Kidney capillary endothelial cell (primary cell): ENCODE results near the gene CFAP210.
A peak's percentile ranks its signal among the peaks of the same experiment; 100 is the strongest.
"Not testable (repeated sequence)": the region's sequence is repeated elsewhere in the genome, so short reads cannot be mapped to it uniquely, and the experiment has no call there.

Experiments
- DNase-seq: peaks from one replicate; pipeline ENCODE4 v3.0.0-alpha.2; 2018; ENCODE audit warnings: low spot score

Gene CFAP210

DNA sequence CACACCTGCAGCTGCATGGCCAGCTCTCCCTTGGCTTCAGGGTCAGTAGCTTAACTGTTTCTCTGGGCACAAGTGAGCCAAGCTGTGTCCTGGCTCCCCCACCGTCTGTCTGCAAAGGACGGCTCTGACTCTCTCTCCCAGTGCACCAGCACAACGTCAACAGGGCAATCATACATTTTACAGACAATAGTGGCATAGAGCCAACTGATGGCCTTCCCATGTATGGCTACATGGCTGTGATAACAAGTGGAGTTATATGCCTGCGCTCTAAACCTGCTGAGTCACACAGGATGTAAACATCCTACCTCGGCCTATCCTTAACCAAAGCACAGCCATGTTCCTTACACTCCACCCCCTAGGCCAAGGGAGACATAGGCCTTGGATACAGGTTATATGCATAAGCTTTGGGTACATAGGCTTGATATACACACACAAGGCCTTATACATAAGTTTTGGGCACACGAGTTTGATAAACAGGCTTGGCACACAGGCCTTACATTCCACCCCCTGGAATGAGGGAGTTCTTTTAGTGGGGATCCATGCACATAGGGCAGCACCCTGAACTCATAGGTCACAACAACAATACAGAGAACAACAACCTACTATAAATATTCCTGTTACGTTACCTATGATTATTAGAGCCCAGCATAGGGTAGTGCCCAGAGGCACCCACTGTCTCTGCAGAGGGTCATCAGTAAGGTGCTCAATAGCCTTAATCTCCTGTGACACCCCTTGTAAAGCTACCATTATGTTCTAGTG is 17.7 kb upstream of the CFAP210 start:
- peak; percentile 60 for DNase-seq

DNA sequence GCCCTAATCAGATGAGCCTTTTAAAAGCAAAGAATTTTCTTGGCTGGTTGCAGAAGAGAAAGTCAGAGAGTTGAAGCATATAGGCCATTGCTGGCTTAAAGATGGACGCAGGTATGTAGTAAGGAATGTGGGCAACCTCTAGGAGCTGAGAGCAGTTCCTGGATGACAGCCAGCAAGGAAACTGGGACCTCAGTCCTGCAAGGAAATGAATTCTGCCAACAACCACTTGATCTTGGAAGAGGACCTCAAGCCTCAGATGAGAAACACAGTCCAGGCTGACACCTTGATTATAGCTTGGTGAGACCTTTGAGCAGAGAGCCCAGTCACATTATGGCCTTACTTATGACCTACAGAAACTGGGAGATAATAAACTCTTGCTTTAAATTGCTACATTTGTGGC is 15.8 kb upstream of the CFAP210 start:
- no peak for DNase-seq

DNA sequence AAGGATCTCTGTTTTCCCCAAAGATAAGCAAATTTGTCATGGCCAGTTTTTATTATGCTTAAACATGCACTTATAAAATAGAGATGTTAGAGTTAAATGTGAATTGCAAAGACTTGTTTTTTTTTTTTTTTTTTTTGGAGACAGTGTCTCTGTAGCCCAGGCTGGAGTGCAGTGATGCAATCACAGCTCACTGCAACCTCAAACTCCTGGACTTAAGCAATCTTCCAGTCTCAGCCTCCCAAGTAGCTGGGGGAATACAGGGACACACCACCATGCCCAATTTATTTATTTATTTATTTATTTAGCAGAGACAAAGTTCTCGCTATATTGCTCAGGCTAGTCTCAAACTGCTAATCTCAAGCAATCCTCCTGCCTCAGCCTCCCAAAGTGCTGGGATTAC is 15.1 kb upstream of the CFAP210 start:
- DNase-seq: no peak

DNA sequence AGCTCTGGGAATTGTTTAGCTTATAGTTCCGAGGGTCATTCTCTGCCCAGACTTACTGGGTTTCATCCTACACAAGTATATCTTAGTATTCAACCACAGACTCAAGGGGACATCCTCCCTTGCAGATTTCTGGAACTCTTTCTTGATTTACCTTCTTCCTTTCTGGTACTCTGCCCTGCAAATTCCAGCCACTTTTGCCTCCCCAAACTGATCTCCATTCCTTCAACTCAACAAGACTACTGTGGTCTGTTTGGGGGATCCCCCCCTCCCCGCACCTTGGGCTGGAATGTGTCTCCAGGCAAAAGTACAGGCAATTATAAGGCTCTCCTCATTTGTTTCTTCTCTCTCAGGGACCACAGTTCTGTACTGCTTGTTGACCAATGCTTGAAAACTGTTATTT is 13.4 kb upstream of the CFAP210 start:
- no peak for DNase-seq

DNA sequence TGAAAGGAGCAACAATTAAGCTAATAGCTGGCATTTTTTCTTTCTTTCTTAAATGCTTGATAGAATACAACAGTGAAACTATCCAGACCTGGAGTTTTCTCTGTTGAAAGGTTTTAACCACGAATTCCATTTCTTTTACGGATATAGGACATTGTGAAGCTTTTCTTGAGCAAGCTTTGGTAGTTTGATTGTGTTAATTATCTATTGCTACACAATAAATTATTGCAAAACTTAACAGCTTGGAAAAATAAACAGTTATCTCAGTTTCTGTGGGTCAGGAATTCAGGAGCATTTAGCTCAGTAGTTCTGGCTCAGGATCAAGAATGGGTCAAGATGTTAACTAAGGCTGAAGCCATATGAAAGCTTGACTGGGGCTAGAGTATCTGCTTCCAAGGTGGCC is 11.7 kb upstream of the CFAP210 start:
- DNase-seq: no peak

DNA sequence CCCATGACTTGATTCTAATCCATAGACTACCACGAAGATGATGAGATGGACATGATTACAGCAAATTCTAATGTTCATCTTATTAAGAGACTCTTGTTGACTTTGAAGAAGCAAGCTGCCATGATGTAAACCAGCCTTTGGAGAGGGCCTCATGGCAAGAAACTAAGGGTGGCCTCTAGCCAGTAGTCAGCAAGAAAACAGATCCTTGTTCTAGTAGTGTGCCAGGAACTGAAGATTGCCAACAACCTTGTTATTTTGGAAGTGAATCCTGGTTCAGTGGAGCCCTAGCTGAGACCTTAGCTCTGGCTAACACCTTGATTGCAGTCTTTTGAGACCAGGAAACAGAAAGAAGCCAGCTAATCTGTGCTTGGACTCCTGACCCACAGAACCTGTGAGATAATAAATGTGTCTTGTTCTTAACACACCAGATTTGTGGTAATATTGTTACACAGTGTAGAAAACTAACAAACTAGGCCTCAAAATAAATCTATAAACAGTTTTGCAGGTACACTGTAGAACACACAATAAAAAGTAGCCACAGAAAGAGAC is 10.0 kb upstream of the CFAP210 start:
- DNase-seq: no peak

DNA sequence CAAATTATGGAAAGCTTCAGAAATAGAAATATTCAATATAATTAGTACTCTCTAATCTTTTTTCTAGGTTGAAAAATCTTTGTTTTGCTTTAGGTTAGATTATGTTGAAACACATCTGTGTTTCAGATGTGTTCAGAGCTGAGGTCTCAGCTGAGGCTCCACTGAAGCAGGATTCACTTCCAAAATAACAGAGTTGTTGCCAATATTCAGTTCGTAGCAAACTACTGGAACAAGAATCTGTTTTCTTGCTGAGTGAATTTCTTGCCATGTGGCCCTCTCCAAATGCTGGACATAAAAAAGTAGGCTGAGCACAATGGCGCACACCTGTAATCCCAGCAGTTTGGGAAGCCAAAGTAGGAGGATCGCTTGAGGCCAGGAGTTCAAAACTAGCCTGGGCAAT is 8.8 kb upstream of the CFAP210 start:
- no peak for DNase-seq

DNA sequence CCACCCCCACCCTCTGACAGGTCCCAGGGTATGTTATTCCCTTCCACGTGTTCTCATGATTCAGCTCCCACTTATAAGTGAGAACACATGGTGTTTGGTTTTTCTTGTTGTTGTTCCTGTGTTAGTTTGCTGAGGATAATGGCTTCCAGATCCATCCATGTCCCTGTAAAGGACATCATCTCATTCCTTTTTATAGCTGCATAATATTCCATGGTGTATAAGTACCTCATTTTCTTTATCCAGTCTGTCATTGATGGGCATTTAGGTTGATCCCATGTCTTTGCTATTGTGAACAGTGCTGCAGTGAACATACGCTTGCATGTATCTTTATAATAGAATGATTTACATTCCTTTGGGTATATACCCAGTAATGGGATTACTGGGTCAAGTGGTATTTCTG is 5.0 kb upstream of the CFAP210 start:
- not testable (repeated sequence) for DNase-seq

DNA sequence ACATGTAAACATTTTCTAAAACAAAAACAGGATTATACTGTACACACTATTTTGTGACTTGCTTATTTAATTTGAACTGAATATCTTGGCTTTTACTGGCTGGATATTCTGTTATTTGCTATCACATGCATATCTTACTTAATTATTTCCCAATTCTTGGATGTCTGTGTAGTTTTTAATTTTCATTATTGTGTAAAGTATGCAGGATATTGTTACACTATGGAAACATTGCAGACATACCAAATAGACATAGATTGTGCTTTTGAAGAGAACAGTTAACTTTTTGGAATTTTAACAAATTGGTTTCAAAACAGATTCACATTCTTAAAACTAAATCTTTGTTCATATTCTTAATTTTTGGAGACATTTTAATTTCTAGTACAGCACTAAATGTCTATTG is 2.2 kb upstream of the CFAP210 start:
- DNase-seq: no peak

DNA sequence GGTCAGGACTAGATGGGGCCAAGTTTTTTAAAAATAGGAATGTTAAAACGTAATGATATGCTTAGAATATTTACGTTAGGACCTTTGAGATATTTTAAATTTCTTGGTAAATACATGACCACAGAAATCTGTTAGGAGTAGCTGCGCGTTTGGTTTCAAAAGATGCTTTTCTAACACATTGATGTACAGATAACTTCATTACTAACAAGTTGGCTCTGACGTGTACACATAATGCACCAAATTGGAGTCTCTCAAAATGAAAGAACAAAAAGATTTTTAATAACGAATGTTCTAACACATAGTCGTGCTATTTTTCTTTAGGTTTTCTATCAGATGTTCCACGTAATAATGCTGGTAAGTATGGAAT is 672 bp upstream of the CFAP210 start:
- DNase-seq: no peak

DNA sequence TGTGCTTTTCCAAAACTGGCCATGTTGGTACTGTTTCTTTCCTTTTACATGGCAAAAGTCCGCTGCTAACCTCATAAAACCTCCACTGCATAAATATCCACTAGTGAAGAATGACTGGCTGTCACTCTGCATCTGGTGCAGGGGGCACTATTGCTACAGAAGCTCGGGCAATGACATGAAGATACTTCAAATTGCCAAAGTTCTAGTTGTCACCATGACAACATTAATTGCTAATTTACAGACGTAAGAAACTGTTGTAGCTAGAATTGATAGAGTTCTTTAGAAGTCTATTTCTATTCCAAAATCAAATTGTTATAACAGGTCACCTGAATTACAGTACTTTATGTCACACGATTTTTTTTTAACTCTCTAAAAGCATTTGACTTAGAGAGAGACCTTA is 845 bp downstream of the CFAP210 start:
- DNase-seq: no peak

DNA sequence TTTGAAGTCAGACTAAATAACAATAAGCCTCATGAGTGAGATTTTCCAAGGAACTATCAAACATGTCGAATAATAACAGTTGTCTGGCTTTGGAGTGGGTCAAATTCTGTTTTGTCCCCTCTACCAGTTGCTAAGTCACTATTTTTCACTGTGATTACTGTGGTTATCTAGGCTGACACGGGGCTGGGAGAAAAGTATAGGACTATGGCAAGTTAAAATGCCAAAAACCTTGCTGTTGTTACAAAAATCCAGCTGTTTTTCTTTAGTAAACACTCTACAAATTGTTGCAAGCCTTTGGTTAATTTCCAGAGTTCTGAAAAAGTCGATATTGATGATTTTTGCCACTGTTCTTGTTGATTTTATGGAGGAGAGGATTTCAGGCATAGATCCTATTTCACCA is 1.5 kb downstream of the CFAP210 start:
- DNase-seq: no peak

DNA sequence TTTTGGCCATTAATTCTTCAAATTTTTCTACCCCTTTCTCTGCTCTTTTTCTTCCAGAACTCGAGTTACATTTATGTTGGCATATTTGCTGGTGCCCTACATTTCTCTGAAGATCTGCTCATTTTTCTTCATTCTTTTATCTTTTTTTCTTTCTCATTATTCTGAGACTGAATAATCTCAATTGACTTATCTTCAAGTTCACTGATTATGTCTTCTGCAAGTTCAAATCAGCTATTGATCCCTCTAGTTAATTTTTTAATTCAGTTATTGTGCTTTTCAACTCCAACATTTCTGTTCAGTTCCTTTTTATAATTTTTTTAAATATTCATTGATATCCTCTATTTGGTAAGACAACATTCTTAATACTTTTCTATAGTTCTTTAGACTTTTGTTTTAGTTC is 3.2 kb downstream of the CFAP210 start:
- DNase-seq: no peak

DNA sequence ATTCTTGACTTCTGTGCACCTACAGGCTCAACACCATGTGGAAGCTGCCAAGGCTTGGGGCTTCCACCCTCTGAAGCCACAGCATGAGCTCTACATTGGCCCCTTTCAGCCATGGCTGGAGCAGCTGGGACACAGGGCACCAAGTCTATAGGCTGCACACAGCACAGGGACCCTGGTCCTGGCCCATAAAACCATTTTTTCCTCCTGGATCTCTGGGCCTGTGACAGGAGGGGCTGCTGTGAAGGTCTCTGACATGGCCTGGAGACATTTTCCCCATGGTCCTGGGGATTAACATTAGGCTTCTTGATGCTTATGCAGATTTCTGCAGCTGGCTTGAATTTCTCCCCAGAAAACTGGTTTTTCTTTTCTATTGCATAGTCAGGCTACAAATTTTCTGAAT is 6.3 kb downstream of the CFAP210 start:
- not testable (repeated sequence) for DNase-seq

DNA sequence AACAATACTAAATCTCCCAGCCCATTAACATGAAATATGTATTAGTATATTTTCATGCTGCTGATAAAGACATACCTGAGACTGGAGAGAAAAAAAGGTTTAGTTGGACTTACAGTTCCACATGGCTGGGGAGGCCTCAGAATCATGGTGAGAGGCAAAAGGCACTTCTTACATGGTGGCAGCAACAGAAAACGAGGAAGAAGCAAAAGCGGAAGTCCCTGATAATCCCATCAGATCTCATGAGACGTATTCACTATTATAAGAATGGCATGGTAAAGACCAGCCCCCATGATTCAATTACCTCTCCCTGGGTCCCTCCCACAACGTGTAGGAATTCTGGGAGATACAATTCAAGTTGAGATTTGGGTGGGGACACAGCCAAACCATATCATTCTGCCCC is 7.4 kb downstream of the CFAP210 start:
- DNase-seq: not testable (repeated sequence)

DNA sequence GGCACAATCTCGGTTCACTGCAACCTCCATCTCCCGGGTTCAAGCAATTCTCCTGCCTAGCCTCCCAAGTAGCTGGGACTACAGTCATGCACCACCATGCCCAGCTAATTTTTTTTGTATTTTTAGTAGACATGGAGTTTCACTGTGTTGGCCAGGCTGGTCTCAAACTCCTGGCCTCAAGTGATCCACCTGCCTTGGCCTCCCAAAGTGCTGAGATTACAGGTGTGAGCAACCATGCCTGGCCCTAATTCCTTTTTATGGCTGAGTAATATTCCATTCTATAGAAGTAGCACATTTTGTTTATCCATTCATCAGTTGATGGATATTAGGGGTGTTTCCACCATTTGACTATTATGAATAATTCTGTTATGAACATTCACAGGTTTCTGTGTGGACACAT is 9.5 kb downstream of the CFAP210 start:
- not testable (repeated sequence) for DNase-seq

DNA sequence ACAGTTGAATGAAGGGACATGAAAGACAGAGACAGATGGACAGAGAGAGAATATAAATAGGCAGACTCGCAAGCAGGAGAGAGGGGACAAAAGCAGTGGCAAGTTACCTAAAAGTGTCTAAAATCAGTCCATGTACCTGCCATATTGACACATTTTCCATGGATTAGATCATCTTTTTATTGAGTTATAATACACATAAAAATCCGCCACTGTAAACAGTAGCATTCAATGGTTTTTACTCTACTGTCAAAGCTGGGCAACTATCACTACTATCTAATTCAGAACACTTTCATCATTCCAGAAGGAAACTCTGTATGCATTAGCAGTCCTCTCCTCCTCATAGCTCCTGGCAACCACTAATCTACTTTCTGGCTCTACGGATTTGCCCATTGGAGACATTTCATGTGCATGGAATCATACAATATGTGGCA is 10.1 kb downstream of the CFAP210 start:
- no peak for DNase-seq

DNA sequence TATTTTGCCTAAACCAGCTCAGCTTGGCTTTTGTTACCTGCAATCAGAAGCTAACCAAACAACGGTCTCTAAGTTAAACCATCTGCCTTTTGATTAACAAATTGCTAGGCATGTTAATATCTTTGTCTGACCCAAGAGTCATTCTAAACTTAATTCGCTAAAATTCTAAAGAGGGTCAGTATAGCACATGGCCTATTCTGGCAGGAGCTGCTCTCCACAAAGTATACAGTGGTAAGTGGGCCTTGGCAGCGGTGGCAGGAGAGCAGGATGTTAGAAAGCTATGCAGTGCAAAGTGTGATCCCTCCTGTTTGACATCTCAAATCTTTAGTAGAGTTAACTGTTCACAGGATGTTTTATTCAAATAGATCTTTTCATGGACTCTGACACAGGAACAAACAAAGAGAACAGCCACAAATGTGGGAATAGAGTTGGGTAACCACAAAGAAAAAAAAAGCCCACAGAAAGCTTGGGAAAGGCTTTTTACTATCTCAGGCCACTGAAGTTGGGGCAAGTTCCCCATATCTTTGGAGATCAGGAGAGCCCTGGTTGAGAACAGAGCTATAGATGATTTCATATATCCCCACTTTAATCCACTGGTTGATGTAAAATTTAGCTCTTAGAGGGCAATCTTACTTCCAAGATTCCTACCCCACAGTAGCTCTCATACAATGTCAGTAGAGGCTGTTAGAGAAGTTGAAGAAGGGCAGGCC is 10.6 kb downstream of the CFAP210 start:
- no peak for DNase-seq

DNA sequence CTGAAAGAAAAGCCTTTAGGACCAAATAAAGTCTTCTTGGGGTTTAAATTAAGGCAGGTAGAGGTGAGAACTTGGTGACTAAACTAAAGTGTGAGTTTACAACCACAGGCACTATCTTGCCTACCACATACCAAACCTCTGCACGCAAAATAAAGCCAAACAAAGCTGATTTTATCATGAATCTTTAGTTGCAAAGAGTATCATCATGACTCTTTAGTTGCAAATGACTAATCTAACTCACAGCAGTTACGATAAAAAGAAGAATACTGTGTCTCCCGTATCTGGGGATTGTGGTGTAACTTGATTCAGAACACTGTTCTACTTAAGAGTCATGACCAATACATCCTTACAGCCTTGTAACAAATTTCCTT is 11.2 kb downstream of the CFAP210 start:
- no peak for DNase-seq

DNA sequence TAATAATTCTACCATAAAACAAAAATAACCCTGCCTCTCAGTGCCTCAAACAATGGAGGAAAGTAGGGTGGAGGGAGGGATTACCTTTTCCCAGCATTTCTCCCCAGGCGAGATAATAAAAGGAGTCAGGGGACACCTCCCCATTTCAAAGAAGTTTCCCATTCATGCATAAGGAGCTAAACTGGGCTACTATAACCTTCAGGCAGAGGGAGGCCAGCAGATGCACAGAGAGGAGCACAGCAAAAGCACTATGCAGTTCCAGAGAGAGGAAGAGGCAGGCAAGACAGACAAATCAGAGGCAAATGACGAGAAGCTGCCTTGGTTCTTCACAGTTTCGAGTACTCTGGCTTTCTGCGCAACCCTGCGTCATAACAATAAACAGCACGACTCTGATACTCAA is 17.4 kb downstream of the CFAP210 start:
- no peak for DNase-seq

DNA sequence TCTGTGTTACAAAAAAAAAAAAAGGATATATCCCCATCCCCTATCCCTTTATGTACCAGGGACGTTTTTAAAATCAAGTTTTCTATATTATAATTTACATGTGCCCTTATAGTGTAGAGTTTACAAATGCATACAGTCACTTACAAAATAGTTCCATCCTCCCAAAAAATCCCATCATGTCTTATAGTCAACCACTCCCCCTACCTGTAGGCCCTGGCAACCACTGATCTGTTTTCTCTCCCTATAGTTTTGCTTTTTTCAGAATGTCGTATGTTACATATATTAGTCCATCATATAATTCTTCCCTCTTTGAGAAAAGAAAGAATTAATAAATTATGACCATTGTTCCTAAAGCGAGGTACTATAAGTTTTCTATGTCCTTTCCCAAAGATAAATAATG is 17.8 kb downstream of the CFAP210 start:
- DNase-seq: no peak

DNA sequence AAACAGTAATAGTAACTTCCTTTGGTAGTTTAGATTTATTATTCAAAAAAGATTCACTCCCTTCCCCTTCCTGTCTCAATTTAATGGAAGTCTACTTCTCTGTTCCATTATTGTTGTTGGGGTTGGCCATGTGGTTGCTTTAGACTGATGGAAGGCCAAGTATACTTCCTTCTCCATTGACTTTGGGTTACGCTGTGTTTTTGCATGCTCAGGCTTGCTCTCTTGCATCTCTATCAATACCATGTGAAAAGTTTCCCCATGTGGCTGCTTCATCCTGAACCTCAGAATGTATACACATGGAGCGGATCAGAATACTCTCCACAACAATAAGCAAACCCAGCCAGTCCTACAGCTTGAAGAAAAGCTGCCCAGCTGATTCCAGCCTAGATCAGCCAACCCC is 20.3 kb downstream of the CFAP210 start:
- DNase-seq: no peak

DNA sequence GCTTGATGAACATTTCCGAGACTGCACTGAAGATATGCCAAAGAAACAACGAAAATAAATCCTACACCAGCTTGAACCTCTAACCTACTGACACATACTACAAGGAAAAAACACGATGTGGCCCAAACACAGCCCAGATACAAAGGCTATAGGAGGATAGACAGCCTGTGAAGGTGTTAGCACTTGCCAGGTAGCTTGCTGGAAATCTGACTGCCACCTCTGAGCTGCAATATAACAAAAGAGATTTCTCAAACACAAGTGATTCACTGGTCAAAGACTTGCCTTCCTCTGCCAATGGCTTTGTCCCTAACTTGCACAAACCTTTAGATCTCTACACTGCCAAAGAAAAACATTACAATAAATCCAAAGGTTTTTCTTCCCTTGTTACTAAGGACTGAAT is 21.1 kb downstream of the CFAP210 start:
- DNase-seq: no peak

DNA sequence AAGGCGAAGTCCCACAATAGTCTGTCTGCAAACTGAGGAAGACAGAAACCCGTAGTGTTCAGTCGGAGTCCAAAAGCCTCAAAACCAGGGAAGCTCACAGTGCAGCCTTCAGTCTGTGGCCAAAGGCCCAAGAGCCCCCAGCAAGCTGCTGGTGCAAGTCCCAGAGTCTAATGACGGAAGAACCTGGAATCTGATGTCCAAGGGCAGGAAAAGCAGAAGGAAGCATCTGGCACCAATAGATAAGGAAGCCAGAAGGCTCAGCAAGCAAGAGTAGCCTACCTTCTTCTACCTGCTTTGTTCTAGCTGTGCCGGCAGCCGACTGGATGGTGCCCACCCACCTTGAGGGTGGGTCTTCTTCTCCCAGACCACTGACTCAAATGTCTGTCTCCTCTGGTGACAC is 21.8 kb downstream of the CFAP210 start:
- DNase-seq: no peak
